PC-9 (cell line): Measurements from ENCODE around the gene MYO3B. TPM values are rescaled to one million over a fixed set of nuclear protein-coding genes. Genes with fewer than 3 reads are reported as not detected.

Experiments
- BruUV-seq: library from RNA; stranded (reverse); fragments of 400-500 nt; replicated peaks from 2 replicates; lab custom pipeline; 2021; lab: Mats Ljungman, UMichigan
- CTCF ChIA-PET: fragments of 300-600 bp; sonication (Branson Sonifier 250); formaldehyde crosslinking; loops from one replicate; lab custom pipeline; 2022; ENCODE audit warnings: antibody characterized with exemption; lab: Charles Lee
- POLR2A ChIA-PET: fragments of 300-600 bp; sonication (Branson Sonifier 250); formaldehyde crosslinking; loops from one replicate; lab custom pipeline; 2022; ENCODE audit warnings: antibody characterized with exemption; ENCODE audit not compliant: unreplicated experiment; lab: Charles Lee
- DNase-seq, 2 experiments: peaks; one replicate each; pipeline versions ENCODE4 v3.0.0 to v3.0.0-alpha.2; 2015 to 2022; ENCODE audit warnings: mixed read lengths in 1 of 2
- H2AFZ ChIP-seq: fragments of 200-600 bp; sonication (generic); 2 replicates; pipeline ENCODE4 v1.8.1; 2017; ENCODE audit warnings: antibody characterized with exemption
- H3F3A ChIP-seq: fragments of 200-600 bp; sonication (generic); 2 replicates; pipeline ENCODE4 v1.8.1; 2017; ENCODE audit warnings: antibody characterized with exemption, mild to moderate bottlenecking, low read depth; ENCODE audit not compliant: insufficient read depth
- H3K27ac ChIP-seq: fragments of 200-600 bp; sonication (generic); 2 replicates; pipeline ENCODE4 v1.6.1; 2016; ENCODE audit warnings: mixed run types
- H3K27me3 ChIP-seq: fragments of 200-600 bp; sonication (generic); 2 replicates; pipeline ENCODE4 v1.6.1; 2016; ENCODE audit warnings: low read depth, mixed run types; ENCODE audit not compliant: insufficient read depth
- H3K36me3 ChIP-seq: fragments of 200-600 bp; sonication (generic); 2 replicates; pipeline ENCODE4 v1.6.1; 2016; ENCODE audit warnings: low read depth, mixed run types
- H3K4me1 ChIP-seq: fragments of 200-600 bp; sonication (generic); replicated peaks from 2 replicates; pipeline ENCODE4 v1.6.1; 2016; ENCODE audit warnings: mixed run types; ENCODE audit not compliant: insufficient read depth
- H3K4me2 ChIP-seq: fragments of 200-600 bp; sonication (generic); 2 replicates; pipeline ENCODE4 v1.6.1; 2017; ENCODE audit warnings: mixed run types
- H3K4me3 ChIP-seq: fragments of 200-600 bp; sonication (generic); 2 replicates; pipeline ENCODE4 v1.6.1; 2016; ENCODE audit warnings: mixed run types
- H3K79me2 ChIP-seq: fragments of 200-600 bp; sonication (generic); 2 replicates; pipeline ENCODE4 v1.6.1; 2017; ENCODE audit warnings: low read depth, mixed run types
- H3K9me2 ChIP-seq: fragments of 200-600 bp; sonication (generic); 2 replicates; pipeline ENCODE4 v1.8.1; 2017; ENCODE audit warnings: mild to moderate bottlenecking; ENCODE audit not compliant: insufficient read depth
- H3K9me3 ChIP-seq: fragments of 200-600 bp; sonication (generic); 2 replicates; pipeline ENCODE4 v1.8.1; 2016; ENCODE audit warnings: low read depth; ENCODE audit not compliant: insufficient read depth
- H4K20me1 ChIP-seq: fragments of 200-600 bp; sonication (generic); 2 replicates; pipeline ENCODE4 v1.8.1; 2017; ENCODE audit not compliant: insufficient read depth
- EZH2 ChIP-seq: fragments of 200-600 bp; sonication (generic); IDR thresholded peaks from 2 replicates; pipeline ENCODE4 v1.8.0; 2017; ENCODE audit warnings: antibody characterized with exemption, low read depth
- intact Hi-C: fragments of 100-400 bp; cut with micrococcal nuclease; formaldehyde crosslinking; loops from one replicate; pipeline ENCODE4 v1.10.0; 2022; ENCODE audit not compliant: unreplicated experiment
- total RNA-seq: library from RNA; stranded (reverse); gene quantifications from 2 replicates; pipeline ENCODE4 v1.2.3, GENCODE V29; 2021
- TF ChIP-seq, protein P1 (sequence below): fragments of 200-600 bp; sonication (generic); conservative IDR thresholded peaks from 2 replicates; pipeline ENCODE4 v1.6.1; 2017; ENCODE audit warnings: mixed run types, antibody characterized with exemption, mild to moderate bottlenecking, moderate library complexity

MYO3B gene
- total RNA-seq, 1 experiment from 2014 or later: 5.3 TPM

GRCh38 chr2:170405326-170405725, 227.4 kb downstream of the MYO3B start:
- no peaks in the 10 kb centered on the region for H3K79me2 ChIP-seq
- no peaks in the 10 kb centered on the region for H4K20me1 ChIP-seq
- peaks cover 15% of the 10 kb centered on the region for H3K4me1 ChIP-seq
- no peaks in the 10 kb centered on the region for H3K36me3 ChIP-seq
- no peak for TF ChIP-seq EZH2
- TF ChIP-seq, protein P1, sequence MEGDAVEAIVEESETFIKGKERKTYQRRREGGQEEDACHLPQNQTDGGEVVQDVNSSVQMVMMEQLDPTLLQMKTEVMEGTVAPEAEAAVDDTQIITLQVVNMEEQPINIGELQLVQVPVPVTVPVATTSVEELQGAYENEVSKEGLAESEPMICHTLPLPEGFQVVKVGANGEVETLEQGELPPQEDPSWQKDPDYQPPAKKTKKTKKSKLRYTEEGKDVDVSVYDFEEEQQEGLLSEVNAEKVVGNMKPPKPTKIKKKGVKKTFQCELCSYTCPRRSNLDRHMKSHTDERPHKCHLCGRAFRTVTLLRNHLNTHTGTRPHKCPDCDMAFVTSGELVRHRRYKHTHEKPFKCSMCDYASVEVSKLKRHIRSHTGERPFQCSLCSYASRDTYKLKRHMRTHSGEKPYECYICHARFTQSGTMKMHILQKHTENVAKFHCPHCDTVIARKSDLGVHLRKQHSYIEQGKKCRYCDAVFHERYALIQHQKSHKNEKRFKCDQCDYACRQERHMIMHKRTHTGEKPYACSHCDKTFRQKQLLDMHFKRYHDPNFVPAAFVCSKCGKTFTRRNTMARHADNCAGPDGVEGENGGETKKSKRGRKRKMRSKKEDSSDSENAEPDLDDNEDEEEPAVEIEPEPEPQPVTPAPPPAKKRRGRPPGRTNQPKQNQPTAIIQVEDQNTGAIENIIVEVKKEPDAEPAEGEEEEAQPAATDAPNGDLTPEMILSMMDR: no peak
- BruUV-seq: no TSS peak
- no peaks in the 10 kb centered on the region for H3K27me3 ChIP-seq
- H3K4me2 ChIP-seq: peak overlapping the region; percentile 2; the same call in 1 of the 2 replicates
- no peaks in the 10 kb centered on the region for H3K9me2 ChIP-seq
- no peaks in the 10 kb centered on the region for H3F3A ChIP-seq
- no peak overlapping the region for H3K4me3 ChIP-seq
- ChIA-PET POLR2A (no interaction called here), CTCF (no interaction called here)
- H2AFZ ChIP-seq: no peak overlapping the region
- H3K9me3 ChIP-seq: no peaks in the 10 kb centered on the region
- no peak overlapping the region for H3K27ac ChIP-seq
- intact Hi-C loops: loop anchor here (5.0 kb wide), 1 partner anchor 122 kb away; no protein-coding TSS in a partner anchor
- DNase-seq: peak in 1 of 2 experiments; percentile 59

GRCh38 chr2:170408461-170409163, 230.7 kb downstream of the MYO3B start:
- H3K36me3 ChIP-seq: no peaks in the 10 kb centered on the region
- H3F3A ChIP-seq: no peaks in the 10 kb centered on the region
- H3K4me3 ChIP-seq: no peak overlapping the region
- TF ChIP-seq EZH2: no peak
- TF ChIP-seq, protein P1: no peak
- H4K20me1 ChIP-seq: no peaks in the 10 kb centered on the region
- DNase-seq: no peak
- no peaks in the 10 kb centered on the region for H3K27me3 ChIP-seq
- ChIA-PET POLR2A (no interaction called here), CTCF (interaction anchor here (0.6 to 1.1 kb wide), 5 partner anchors 155 to 407 kb away, joined by 3 to 14 read pairs (median 4); no protein-coding TSS in a partner anchor)
- intact Hi-C loops: loop anchor here (5.0 kb wide), 1 partner anchor 119 kb away; no protein-coding TSS in a partner anchor
- H3K9me2 ChIP-seq: no peaks in the 10 kb centered on the region
- BruUV-seq: no TSS peak
- peaks cover 15% of the 10 kb centered on the region for H3K4me1 ChIP-seq
- H3K79me2 ChIP-seq: no peaks in the 10 kb centered on the region
- H3K9me3 ChIP-seq: no peaks in the 10 kb centered on the region
- H2AFZ ChIP-seq: no peak overlapping the region; the same call in 1 of the 2 replicates
- no peak overlapping the region for H3K27ac ChIP-seq
- H3K4me2 ChIP-seq: peak overlapping the region; percentile 43

GRCh38 chr2:170409164-170409535, 231.2 kb downstream of the MYO3B start:
- H3K4me2 ChIP-seq: peak overlapping the region; percentile 43
- TF ChIP-seq, protein P1: peak; percentile 94
- no peak for TF ChIP-seq EZH2
- H3K27ac ChIP-seq: no peak overlapping the region
- H4K20me1 ChIP-seq: no peaks in the 10 kb centered on the region
- H2AFZ ChIP-seq: no peak overlapping the region; the same call in 1 of the 2 replicates
- CTCF ChIA-PET: interaction anchor here (0.5 to 1.1 kb wide), 6 partner anchors 163 to 408 kb away, joined by 3 to 14 read pairs (median 5); no protein-coding TSS in a partner anchor
- H3K9me3 ChIP-seq: no peaks in the 10 kb centered on the region
- peak in 1 of 2 experiments; percentile 47 for DNase-seq
- H3K4me3 ChIP-seq: no peak overlapping the region
- H3K9me2 ChIP-seq: no peaks in the 10 kb centered on the region
- POLR2A ChIA-PET: no interaction called here
- BruUV-seq: no TSS peak
- no peaks in the 10 kb centered on the region for H3F3A ChIP-seq
- peaks cover 15% of the 10 kb centered on the region for H3K4me1 ChIP-seq
- no peaks in the 10 kb centered on the region for H3K79me2 ChIP-seq
- H3K36me3 ChIP-seq: no peaks in the 10 kb centered on the region
- no peaks in the 10 kb centered on the region for H3K27me3 ChIP-seq
- intact Hi-C loops: loop anchor here (5.0 kb wide), 1 partner anchor 118 kb away; no protein-coding TSS in a partner anchor
